Measurements from ENCODE around the gene MMP19.

DNA sequence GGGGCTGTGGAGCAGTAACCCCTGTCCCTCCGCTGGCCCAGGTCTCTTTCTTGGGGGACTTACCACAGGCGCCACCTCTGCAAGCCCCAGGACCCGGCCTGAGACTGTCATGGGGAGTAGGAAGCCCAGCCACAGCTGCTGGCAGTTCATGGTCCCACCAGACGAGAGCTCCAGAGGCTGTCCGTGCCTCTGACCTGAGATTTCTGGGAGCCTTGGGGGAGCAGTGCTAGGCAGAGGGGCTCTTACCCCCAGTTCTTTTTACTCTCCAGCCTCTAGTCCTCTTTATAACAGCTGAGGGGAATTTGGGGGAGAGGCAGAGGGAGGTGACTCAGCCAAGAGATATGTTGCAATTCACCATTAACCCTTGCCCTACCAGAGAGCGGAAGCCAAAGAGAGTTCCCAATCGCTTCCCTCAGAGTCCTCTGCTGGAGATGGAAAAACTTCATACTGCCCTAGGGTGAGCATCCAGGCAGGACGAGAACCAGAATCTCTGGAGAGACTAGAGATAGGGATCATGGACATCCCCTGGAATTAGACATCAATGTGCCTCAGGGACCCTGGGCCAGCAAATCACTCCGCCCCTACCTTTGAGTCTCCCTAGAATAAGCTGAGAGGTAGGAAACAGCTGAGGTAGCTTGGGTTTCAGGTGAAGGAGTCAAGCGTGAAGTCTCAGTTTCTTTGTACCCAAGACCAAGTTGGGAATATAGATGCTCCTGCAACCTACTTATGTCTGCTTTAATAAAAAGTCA, at the start of gene MMP19:
- no peak for TF ChIP-seq TAF1 (IDR thresholded peaks at IDR 0.05; ENCODE audit: borderline replicate concordance, insufficient read depth, low read length)
- TF ChIP-seq, protein P1, sequence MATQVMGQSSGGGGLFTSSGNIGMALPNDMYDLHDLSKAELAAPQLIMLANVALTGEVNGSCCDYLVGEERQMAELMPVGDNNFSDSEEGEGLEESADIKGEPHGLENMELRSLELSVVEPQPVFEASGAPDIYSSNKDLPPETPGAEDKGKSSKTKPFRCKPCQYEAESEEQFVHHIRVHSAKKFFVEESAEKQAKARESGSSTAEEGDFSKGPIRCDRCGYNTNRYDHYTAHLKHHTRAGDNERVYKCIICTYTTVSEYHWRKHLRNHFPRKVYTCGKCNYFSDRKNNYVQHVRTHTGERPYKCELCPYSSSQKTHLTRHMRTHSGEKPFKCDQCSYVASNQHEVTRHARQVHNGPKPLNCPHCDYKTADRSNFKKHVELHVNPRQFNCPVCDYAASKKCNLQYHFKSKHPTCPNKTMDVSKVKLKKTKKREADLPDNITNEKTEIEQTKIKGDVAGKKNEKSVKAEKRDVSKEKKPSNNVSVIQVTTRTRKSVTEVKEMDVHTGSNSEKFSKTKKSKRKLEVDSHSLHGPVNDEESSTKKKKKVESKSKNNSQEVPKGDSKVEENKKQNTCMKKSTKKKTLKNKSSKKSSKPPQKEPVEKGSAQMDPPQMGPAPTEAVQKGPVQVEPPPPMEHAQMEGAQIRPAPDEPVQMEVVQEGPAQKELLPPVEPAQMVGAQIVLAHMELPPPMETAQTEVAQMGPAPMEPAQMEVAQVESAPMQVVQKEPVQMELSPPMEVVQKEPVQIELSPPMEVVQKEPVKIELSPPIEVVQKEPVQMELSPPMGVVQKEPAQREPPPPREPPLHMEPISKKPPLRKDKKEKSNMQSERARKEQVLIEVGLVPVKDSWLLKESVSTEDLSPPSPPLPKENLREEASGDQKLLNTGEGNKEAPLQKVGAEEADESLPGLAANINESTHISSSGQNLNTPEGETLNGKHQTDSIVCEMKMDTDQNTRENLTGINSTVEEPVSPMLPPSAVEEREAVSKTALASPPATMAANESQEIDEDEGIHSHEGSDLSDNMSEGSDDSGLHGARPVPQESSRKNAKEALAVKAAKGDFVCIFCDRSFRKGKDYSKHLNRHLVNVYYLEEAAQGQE (IDR thresholded peaks at IDR 0.05; ENCODE audit: insufficient read depth in 1 of 2, low read depth in 2 of 2, low read length in 2 of 2) = no peak
- no peak for TF ChIP-seq POLR2AphosphoS5 (IDR thresholded peaks at IDR 0.05; ENCODE audit: low read depth, low read length)
- no peak for TF ChIP-seq SIN3A (IDR thresholded peaks at IDR 0.05; ENCODE audit: borderline replicate concordance, insufficient read depth, low read length)
